WTC11 (cell line): Measurements from ENCODE around the gene SERPINA9. TPM values are rescaled to one million over a fixed set of nuclear protein-coding genes. Genes with fewer than 3 reads are reported as not detected.
A peak's percentile ranks its signal among the peaks of the same experiment; 100 is the strongest.

ENCODE experiments used
- ATAC-seq: fragments of 200-7000 bp; cut with Tn5 transposase; 2 replicates; pipeline ENCODE4 v1.10.0; 2021; ENCODE audit warnings: mild to moderate bottlenecking, moderate library complexity
- CTCF ChIA-PET: fragments of 300-600 bp; sonication (Branson Sonifier 250); formaldehyde crosslinking; loops from one replicate; lab custom pipeline; 2021; ENCODE audit warnings: antibody characterized with exemption; lab: Charles Lee
- POLR2A ChIA-PET: fragments of 350-600 bp; sonication (Branson Sonifier 250); formaldehyde crosslinking; loops from one replicate; lab custom pipeline; 2021; ENCODE audit warnings: antibody characterized with exemption; lab: Charles Lee
- DNase-seq: peaks from one replicate; pipeline ENCODE4 v3.0.0; 2021; ENCODE audit warnings: low spot score
- H3K27ac Mint-ChIP-seq: 2 replicates; pipeline ENCODE4 v1.8.0; 2021; ENCODE audit warnings: mixed read lengths
- H3K27me3 Mint-ChIP-seq: 2 replicates; pipeline ENCODE4 v1.8.0; 2021; ENCODE audit warnings: low read depth, mild to moderate bottlenecking, moderate library complexity, mixed read lengths
- H3K36me3 Mint-ChIP-seq: 2 replicates; pipeline ENCODE4 v1.8.0; 2021; ENCODE audit warnings: mixed read lengths
- H3K4me1 Mint-ChIP-seq: 2 replicates; pipeline ENCODE4 v1.8.0; 2022; ENCODE audit warnings: mixed read lengths
- H3K4me3 Mint-ChIP-seq: 2 replicates; pipeline ENCODE4 v1.8.0; 2021; ENCODE audit warnings: mild to moderate bottlenecking, moderate library complexity, mixed read lengths
- H3K9me3 Mint-ChIP-seq: 2 replicates; pipeline ENCODE4 v1.8.0; 2021; ENCODE audit warnings: mixed read lengths
- ATF3 ChIP-seq: sonication (generic); formaldehyde crosslinking; conservative IDR thresholded peaks from 2 replicates; pipeline ENCODE4 v1.8.1; 2022; ENCODE audit warnings: mild to moderate bottlenecking, missing genetic modification reagents
- ERG ChIP-seq: fragments of 250-450 bp; sonication (Bioruptor Pico); IDR thresholded peaks from 2 replicates; pipeline ENCODE4 v1.8.0; 2021; ENCODE audit warnings: mild to moderate bottlenecking
- FOXP4 ChIP-seq: sonication (generic); formaldehyde crosslinking; IDR thresholded peaks from 2 replicates; pipeline ENCODE4 v1.8.0; 2022; ENCODE audit warnings: mild to moderate bottlenecking, missing genetic modification reagents
- GRHL2 ChIP-seq: fragments of 250-450 bp; sonication (Bioruptor Pico); IDR thresholded peaks from 2 replicates; pipeline ENCODE4 v1.8.0; 2022; ENCODE audit warnings: mild to moderate bottlenecking, moderate library complexity; ENCODE audit not compliant: insufficient replicate concordance, severe bottlenecking
- NFE2L1 ChIP-seq: sonication (generic); formaldehyde crosslinking; IDR thresholded peaks from 2 replicates; pipeline ENCODE4 v1.8.1; 2023; ENCODE audit warnings: missing genetic modification reagents
- NR3C1 ChIP-seq: sonication (generic); formaldehyde crosslinking; conservative IDR thresholded peaks from 2 replicates; pipeline ENCODE4 v1.8.1; 2023; ENCODE audit warnings: low read depth, mild to moderate bottlenecking, missing genetic modification reagents
- RELA ChIP-seq: sonication (generic); formaldehyde crosslinking; IDR thresholded peaks from 2 replicates; pipeline ENCODE4 v1.8.1; 2022; ENCODE audit warnings: missing genetic modification reagents, mild to moderate bottlenecking, borderline replicate concordance
- SMAD3 ChIP-seq: sonication (generic); formaldehyde crosslinking; IDR thresholded peaks from 2 replicates; pipeline ENCODE4 v1.8.0; 2022; ENCODE audit warnings: missing genetic modification reagents, mild to moderate bottlenecking, borderline replicate concordance
- ZNF121 ChIP-seq: sonication (generic); formaldehyde crosslinking; IDR thresholded peaks from 2 replicates; pipeline ENCODE4 v1.8.0; 2023; ENCODE audit warnings: missing genetic modification reagents
- ZNF232 ChIP-seq: sonication (generic); formaldehyde crosslinking; IDR thresholded peaks from 2 replicates; pipeline ENCODE4 v1.8.0; 2022; ENCODE audit warnings: mild to moderate bottlenecking, missing genetic modification reagents
- ZNF425 ChIP-seq: fragments of 250-450 bp; sonication (Bioruptor Pico); conservative IDR thresholded peaks from 2 replicates; pipeline ENCODE4 v1.9.0; 2021; ENCODE audit warnings: mild to moderate bottlenecking
- total RNA-seq: library from RNA; stranded (reverse); gene quantifications from 3 replicates; pipeline ENCODE4 v1.2.3, GENCODE V29; 2021
- TF ChIP-seq, protein P1 (sequence below): sonication (generic); formaldehyde crosslinking; IDR thresholded peaks from 2 replicates; pipeline ENCODE4 v1.8.1; 2022; ENCODE audit warnings: mild to moderate bottlenecking, missing genetic modification reagents, moderate library complexity, borderline replicate concordance
- TF ChIP-seq, protein P2 (sequence below): sonication (generic); formaldehyde crosslinking; IDR thresholded peaks from 2 replicates; pipeline ENCODE4 v1.8.1; 2022; ENCODE audit warnings: low read depth, mild to moderate bottlenecking, moderate library complexity, missing genetic modification reagents, borderline replicate concordance

The SERPINA9 gene
- total RNA-seq, 1 experiment from 2014 or later: not detected

- ATAC-seq: peak; percentile 51; the same call in 1 of the 2 replicates
- Mint-ChIP-seq H3K27me3 (no peaks in the 10 kb centered on the region), H3K9me3 (peaks cover 47% of the 10 kb centered on the region), H3K27ac (no peak overlapping the region), H3K4me1 (peaks cover 5% of the 10 kb centered on the region; the same call in 1 of the 2 replicates), H3K36me3 (peaks cover 11% of the 10 kb centered on the region), H3K4me3 (no peak overlapping the region)
- CTCF ChIA-PET: no interaction called here
- POLR2A ChIA-PET: no interaction called here
- DNase-seq: no peak
- TF ChIP-seq RELA (CRISPR knock-in tag) (no peak), ZNF232 (no peak), SMAD3 (CRISPR knock-in tag) (no peak), NR3C1 (CRISPR knock-in tag) (no peak)
Measured at GRCh38 chr14:94439453-94440057, 36.4 kb downstream of the SERPINA9 start.

- H3K36me3 Mint-ChIP-seq: peaks cover 6% of the 10 kb centered on the region; the same call in 1 of the 2 replicates
- H3K27me3 Mint-ChIP-seq: no peaks in the 10 kb centered on the region
- peaks cover 19% of the 10 kb centered on the region for H3K4me1 Mint-ChIP-seq
- CTCF ChIA-PET: interaction anchor here (1.0 to 1.5 kb wide), 2 partner anchors 58 to 120 kb away, joined by 5 read pairs; no protein-coding TSS in a partner anchor
- no peak for DNase-seq
- TF ChIP-seq ATF3 (CRISPR knock-in tag): no peak
- no peak for TF ChIP-seq NR3C1 (CRISPR knock-in tag)
- TF ChIP-seq ERG: no peak
- TF ChIP-seq FOXP4 (CRISPR knock-in tag): no peak
- no peak for TF ChIP-seq GRHL2 (CRISPR knock-in tag)
- TF ChIP-seq NFE2L1: no peak
- TF ChIP-seq, protein P1, sequence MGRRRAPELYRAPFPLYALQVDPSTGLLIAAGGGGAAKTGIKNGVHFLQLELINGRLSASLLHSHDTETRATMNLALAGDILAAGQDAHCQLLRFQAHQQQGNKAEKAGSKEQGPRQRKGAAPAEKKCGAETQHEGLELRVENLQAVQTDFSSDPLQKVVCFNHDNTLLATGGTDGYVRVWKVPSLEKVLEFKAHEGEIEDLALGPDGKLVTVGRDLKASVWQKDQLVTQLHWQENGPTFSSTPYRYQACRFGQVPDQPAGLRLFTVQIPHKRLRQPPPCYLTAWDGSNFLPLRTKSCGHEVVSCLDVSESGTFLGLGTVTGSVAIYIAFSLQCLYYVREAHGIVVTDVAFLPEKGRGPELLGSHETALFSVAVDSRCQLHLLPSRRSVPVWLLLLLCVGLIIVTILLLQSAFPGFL (CRISPR knock-in tag): no peak
- no peak for TF ChIP-seq ZNF425 (CRISPR knock-in tag)
- TF ChIP-seq, protein P2, sequence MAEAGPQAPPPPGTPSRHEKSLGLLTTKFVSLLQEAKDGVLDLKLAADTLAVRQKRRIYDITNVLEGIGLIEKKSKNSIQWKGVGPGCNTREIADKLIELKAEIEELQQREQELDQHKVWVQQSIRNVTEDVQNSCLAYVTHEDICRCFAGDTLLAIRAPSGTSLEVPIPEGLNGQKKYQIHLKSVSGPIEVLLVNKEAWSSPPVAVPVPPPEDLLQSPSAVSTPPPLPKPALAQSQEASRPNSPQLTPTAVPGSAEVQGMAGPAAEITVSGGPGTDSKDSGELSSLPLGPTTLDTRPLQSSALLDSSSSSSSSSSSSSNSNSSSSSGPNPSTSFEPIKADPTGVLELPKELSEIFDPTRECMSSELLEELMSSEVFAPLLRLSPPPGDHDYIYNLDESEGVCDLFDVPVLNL (CRISPR knock-in tag): no peak
- no peak for TF ChIP-seq ZNF121
- TF ChIP-seq, all 79 proteins: peak for 0
- H3K27ac Mint-ChIP-seq: no peak overlapping the region
- peaks cover 18% of the 10 kb centered on the region for H3K9me3 Mint-ChIP-seq
- POLR2A ChIA-PET: interaction anchor here (0.5 kb wide), 1 partner anchor 49 kb away, joined by 4 read pairs; no protein-coding TSS in a partner anchor
- ATAC-seq: no peak
- H3K4me3 Mint-ChIP-seq: no peak overlapping the region
Measured at GRCh38 chr14:94428610-94429009, 47.4 kb downstream of the SERPINA9 start.
